ENCODE data around the gene DZIP3.

Gene DZIP3

DNA sequence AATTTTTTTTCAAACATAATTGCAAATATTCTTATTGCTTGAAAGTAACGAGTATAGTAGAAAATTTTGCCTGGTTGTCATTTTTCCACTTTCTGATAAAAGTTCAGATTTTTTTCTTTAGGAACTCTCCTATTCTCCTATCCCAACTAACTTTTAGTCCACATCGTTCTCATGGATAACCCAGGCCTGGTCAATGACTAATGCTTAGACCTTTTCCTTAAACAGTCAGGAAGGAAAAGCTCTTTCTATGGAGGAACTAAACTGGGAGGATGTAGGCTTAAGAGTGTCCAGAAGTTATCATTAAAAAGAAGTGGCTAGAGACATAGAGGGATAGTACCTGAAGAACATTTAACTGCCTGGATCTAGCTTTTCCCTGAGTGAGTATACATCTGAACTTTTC, 27.0 kb upstream of the DZIP3 start:
- Histone ChIP-seq H3K27ac (ENCODE audit: low read depth, low read length) (no peak overlapping the region), H3K36me3 (ENCODE audit: control insufficient read depth, insufficient read depth, low read length) (peaks cover 83% of the 10 kb centered on the region), H3K9ac (ENCODE audit: low read length) (no peak overlapping the region), H3K27me3 (ENCODE audit: control insufficient read depth, insufficient read depth, low read length) (no peaks in the 10 kb centered on the region), H3K4me1 (ENCODE audit: control insufficient read depth, insufficient read depth, low read length) (no peaks in the 10 kb centered on the region), H3K9me3 (ENCODE audit: control insufficient read depth, insufficient read depth, low read depth, low read length) (no peaks in the 10 kb centered on the region), H3K4me3 (ENCODE audit: low read depth, low read length) (no peak overlapping the region)

GRCh38 chr3:108564564-108564963, 25.0 kb upstream of the DZIP3 start:
- H3K4me1 ChIP-seq (ENCODE audit: control insufficient read depth, insufficient read depth, low read length) = no peaks in the 10 kb centered on the region
- no peak overlapping the region for H3K9ac ChIP-seq (ENCODE audit: low read length)
- no peaks in the 10 kb centered on the region for H3K9me3 ChIP-seq (ENCODE audit: control insufficient read depth, insufficient read depth, low read depth, low read length)
- peaks cover 79% of the 10 kb centered on the region for H3K36me3 ChIP-seq (ENCODE audit: control insufficient read depth, insufficient read depth, low read length)
- no peak overlapping the region for H3K4me3 ChIP-seq (ENCODE audit: low read depth, low read length)
- H3K27ac ChIP-seq (ENCODE audit: low read depth, low read length) = 0 out of 2 replicates have a peak overlapping the region, but pooled peaks have one; percentile 5
- H3K27me3 ChIP-seq (ENCODE audit: control insufficient read depth, insufficient read depth, low read length) = no peaks in the 10 kb centered on the region

DNA sequence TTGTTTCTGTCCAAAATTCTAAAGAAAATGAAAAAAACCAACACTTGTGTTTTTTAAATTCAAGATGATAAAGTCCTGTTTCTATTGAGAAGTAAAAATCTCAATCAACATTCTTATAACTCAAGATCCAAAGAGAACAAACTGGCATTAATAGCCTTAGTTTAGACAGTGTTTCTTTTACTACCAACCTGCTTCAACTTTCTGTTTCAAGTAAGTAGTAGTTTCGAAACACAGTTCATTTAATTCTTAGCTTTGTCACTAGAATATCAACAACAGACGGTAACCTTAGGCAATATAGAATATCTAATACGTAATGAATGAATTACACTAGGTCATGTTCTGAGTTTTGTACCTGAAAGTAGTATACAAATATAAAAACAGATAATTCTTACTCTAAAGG, 24.0 kb upstream of the DZIP3 start:
- no peak overlapping the region for H3K4me3 ChIP-seq (ENCODE audit: low read depth, low read length)
- H3K4me1 ChIP-seq (ENCODE audit: control insufficient read depth, insufficient read depth, low read length) = no peaks in the 10 kb centered on the region
- no peak overlapping the region for H3K9ac ChIP-seq (ENCODE audit: low read length)
- H3K9me3 ChIP-seq (ENCODE audit: control insufficient read depth, insufficient read depth, low read depth, low read length) = no peaks in the 10 kb centered on the region
- H3K36me3 ChIP-seq (ENCODE audit: control insufficient read depth, insufficient read depth, low read length) = peaks cover 75% of the 10 kb centered on the region
- no peaks in the 10 kb centered on the region for H3K27me3 ChIP-seq (ENCODE audit: control insufficient read depth, insufficient read depth, low read length)
- no peak overlapping the region for H3K27ac ChIP-seq (ENCODE audit: low read depth, low read length)

- Histone ChIP-seq H3K9me3 (ENCODE audit: control insufficient read depth, insufficient read depth, low read depth, low read length) (no peaks in the 10 kb centered on the region), H3K27me3 (ENCODE audit: control insufficient read depth, insufficient read depth, low read length) (no peaks in the 10 kb centered on the region), H3K9ac (ENCODE audit: low read length) (no peak overlapping the region), H3K4me3 (ENCODE audit: low read depth, low read length) (no peak overlapping the region), H3K4me1 (ENCODE audit: control insufficient read depth, insufficient read depth, low read length) (no peaks in the 10 kb centered on the region), H3K36me3 (ENCODE audit: control insufficient read depth, insufficient read depth, low read length) (peaks cover 70% of the 10 kb centered on the region), H3K27ac (ENCODE audit: low read depth, low read length) (no peak overlapping the region)
Observed at GRCh38 chr3:108566599-108566998, 22.9 kb upstream of the DZIP3 start.

DNA sequence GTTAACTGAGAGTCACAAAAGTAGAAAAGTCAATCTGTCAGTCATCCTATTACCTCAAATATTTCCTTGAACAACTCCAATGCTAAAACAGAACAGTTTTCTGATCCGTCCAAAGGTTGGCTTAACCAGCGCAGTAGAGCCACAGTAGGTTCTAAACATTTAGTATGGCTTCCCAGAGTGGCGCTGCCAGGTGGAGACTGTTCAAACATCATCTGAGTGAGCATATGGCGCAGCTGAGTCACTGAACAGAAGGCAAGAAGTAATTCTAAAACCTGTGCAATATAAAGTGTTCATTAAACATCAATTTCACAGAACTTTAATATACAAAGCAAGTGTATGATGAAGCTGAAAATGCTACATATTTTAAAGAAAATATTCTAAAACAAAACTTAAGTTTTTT, 20.2 kb upstream of the DZIP3 start:
- H3K4me3 ChIP-seq (ENCODE audit: low read depth, low read length) = no peak overlapping the region
- H3K4me1 ChIP-seq (ENCODE audit: control insufficient read depth, insufficient read depth, low read length) = no peaks in the 10 kb centered on the region
- no peaks in the 10 kb centered on the region for H3K9me3 ChIP-seq (ENCODE audit: control insufficient read depth, insufficient read depth, low read depth, low read length)
- H3K9ac ChIP-seq (ENCODE audit: low read length) = no peak overlapping the region
- no peak overlapping the region for H3K27ac ChIP-seq (ENCODE audit: low read depth, low read length)
- H3K27me3 ChIP-seq (ENCODE audit: control insufficient read depth, insufficient read depth, low read length) = no peaks in the 10 kb centered on the region
- H3K36me3 ChIP-seq (ENCODE audit: control insufficient read depth, insufficient read depth, low read length) = peaks cover 61% of the 10 kb centered on the region

DNA sequence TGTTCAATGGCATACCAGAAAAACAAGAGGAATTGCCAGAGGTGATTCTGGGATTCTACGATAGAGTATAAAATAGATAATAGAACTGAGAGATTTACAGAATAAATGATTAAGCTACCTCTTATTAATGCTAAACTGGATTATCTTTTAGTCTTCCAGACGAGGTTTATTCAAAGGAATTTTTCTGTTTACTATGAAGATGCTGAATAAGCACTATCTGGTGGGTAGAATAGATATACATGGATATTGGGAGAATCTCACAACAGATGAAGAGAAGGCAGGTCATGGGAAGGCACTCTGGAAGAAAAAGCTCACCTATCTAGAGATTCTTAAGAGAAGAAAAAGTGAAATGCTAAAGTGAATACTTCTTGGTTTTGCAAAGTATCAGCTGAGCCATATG, 11.5 kb upstream of the DZIP3 start:
- peaks cover 75% of the 10 kb centered on the region for H3K36me3 ChIP-seq (ENCODE audit: control insufficient read depth, insufficient read depth, low read length)
- no peaks in the 10 kb centered on the region for H3K27me3 ChIP-seq (ENCODE audit: control insufficient read depth, insufficient read depth, low read length)
- no peaks in the 10 kb centered on the region for H3K9me3 ChIP-seq (ENCODE audit: control insufficient read depth, insufficient read depth, low read depth, low read length)
- H3K4me1 ChIP-seq (ENCODE audit: control insufficient read depth, insufficient read depth, low read length) = peaks cover 10% of the 10 kb centered on the region; the same call in 1 of the 2 replicates
- H3K9ac ChIP-seq (ENCODE audit: low read length) = no peak overlapping the region
- H3K27ac ChIP-seq (ENCODE audit: low read depth, low read length) = no peak overlapping the region
- no peak overlapping the region for H3K4me3 ChIP-seq (ENCODE audit: low read depth, low read length)

DNA sequence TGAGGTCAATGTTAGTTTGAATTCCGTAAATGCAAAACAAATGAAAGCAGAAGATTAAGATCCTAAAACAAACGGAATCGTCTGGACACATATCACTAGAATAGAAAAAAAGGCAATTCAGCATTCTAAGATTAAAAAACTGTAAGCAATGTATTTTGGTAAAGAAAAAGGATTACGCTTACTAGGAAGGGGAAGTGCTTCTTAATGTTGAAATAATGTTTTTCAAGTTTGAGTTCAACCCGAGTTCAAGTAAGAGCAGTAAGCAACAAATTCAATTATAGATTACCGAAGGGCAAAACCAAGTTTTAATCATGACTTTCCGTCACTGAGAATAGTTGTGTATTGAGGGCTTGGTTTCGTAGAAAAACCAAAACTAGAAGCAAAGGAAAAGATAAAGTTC, 921 bp upstream of the DZIP3 start:
- H3K4me3 ChIP-seq (ENCODE audit: low read depth, low read length) = peak overlapping the region; percentile 97
- peak overlapping the region; percentile 89 for H3K27ac ChIP-seq (ENCODE audit: low read depth, low read length)
- H3K36me3 ChIP-seq (ENCODE audit: control insufficient read depth, insufficient read depth, low read length) = peaks cover 12% of the 10 kb centered on the region
- peak overlapping the region; percentile 94 for H3K9ac ChIP-seq (ENCODE audit: low read length)
- H3K27me3 ChIP-seq (ENCODE audit: control insufficient read depth, insufficient read depth, low read length) = no peaks in the 10 kb centered on the region
- peaks cover 15% of the 10 kb centered on the region for H3K4me1 ChIP-seq (ENCODE audit: control insufficient read depth, insufficient read depth, low read length)
- H3K9me3 ChIP-seq (ENCODE audit: control insufficient read depth, insufficient read depth, low read depth, low read length) = no peaks in the 10 kb centered on the region

- Histone ChIP-seq H3K27ac (ENCODE audit: low read depth, low read length) (peak overlapping the region; percentile 89), H3K9ac (ENCODE audit: low read length) (peak overlapping the region; percentile 94), H3K27me3 (ENCODE audit: control insufficient read depth, insufficient read depth, low read length) (no peaks in the 10 kb centered on the region), H3K36me3 (ENCODE audit: control insufficient read depth, insufficient read depth, low read length) (peaks cover 1% of the 10 kb centered on the region), H3K9me3 (ENCODE audit: control insufficient read depth, insufficient read depth, low read depth, low read length) (no peaks in the 10 kb centered on the region), H3K4me1 (ENCODE audit: control insufficient read depth, insufficient read depth, low read length) (peaks cover 15% of the 10 kb centered on the region), H3K4me3 (ENCODE audit: low read depth, low read length) (peak overlapping the region; percentile 97)
Observed at GRCh38 chr3:108589998-108590323, 439 bp downstream of the DZIP3 start.

GRCh38 chr3:108590460-108590859, 938 bp downstream of the DZIP3 start:
- peak overlapping the region; percentile 97 for H3K4me3 ChIP-seq (ENCODE audit: low read depth, low read length)

GRCh38 chr3:108595321-108595720, 5.8 kb downstream of the DZIP3 start:
- H3K9me3 ChIP-seq (ENCODE audit: control insufficient read depth, insufficient read depth, low read depth, low read length) = no peaks in the 10 kb centered on the region

More at GRCh38 chr3:108590460-108590859, 938 bp downstream of the DZIP3 start:
- Histone ChIP-seq H3K36me3 (ENCODE audit: control insufficient read depth, insufficient read depth, low read length) (no peaks in the 10 kb centered on the region), H3K9me3 (ENCODE audit: control insufficient read depth, insufficient read depth, low read depth, low read length) (no peaks in the 10 kb centered on the region), H3K27me3 (ENCODE audit: control insufficient read depth, insufficient read depth, low read length) (no peaks in the 10 kb centered on the region), H3K9ac (ENCODE audit: low read length) (peak overlapping the region; percentile 94), H3K4me1 (ENCODE audit: control insufficient read depth, insufficient read depth, low read length) (peaks cover 15% of the 10 kb centered on the region), H3K27ac (ENCODE audit: low read depth, low read length) (peak overlapping the region; percentile 89; the same call in 1 of the 2 replicates)

GRCh38 chr3:108598375-108598774, 8.9 kb downstream of the DZIP3 start:
- H3K36me3 ChIP-seq (ENCODE audit: control insufficient read depth, insufficient read depth, low read length) = no peaks in the 10 kb centered on the region
- no peak overlapping the region for H3K9ac ChIP-seq (ENCODE audit: low read length)
- H3K9me3 ChIP-seq (ENCODE audit: control insufficient read depth, insufficient read depth, low read depth, low read length) = peaks cover 6% of the 10 kb centered on the region; the same call in 1 of the 2 replicates
- H3K27me3 ChIP-seq (ENCODE audit: control insufficient read depth, insufficient read depth, low read length) = no peaks in the 10 kb centered on the region
- no peak overlapping the region for H3K4me3 ChIP-seq (ENCODE audit: low read depth, low read length)
- H3K27ac ChIP-seq (ENCODE audit: low read depth, low read length) = no peak overlapping the region
- H3K4me1 ChIP-seq (ENCODE audit: control insufficient read depth, insufficient read depth, low read length) = peaks cover 11% of the 10 kb centered on the region; the same call in 1 of the 2 replicates

More at GRCh38 chr3:108595321-108595720, 5.8 kb downstream of the DZIP3 start:
- Histone ChIP-seq H3K4me3 (ENCODE audit: low read depth, low read length) (no peak overlapping the region), H3K27me3 (ENCODE audit: control insufficient read depth, insufficient read depth, low read length) (no peaks in the 10 kb centered on the region), H3K9ac (ENCODE audit: low read length) (no peak overlapping the region), H3K36me3 (ENCODE audit: control insufficient read depth, insufficient read depth, low read length) (no peaks in the 10 kb centered on the region), H3K27ac (ENCODE audit: low read depth, low read length) (no peak overlapping the region), H3K4me1 (ENCODE audit: control insufficient read depth, insufficient read depth, low read length) (peaks cover 5% of the 10 kb centered on the region; the same call in 1 of the 2 replicates)
